ENCODE results near the gene STK11. TPM values are rescaled to one million over a fixed set of nuclear protein-coding genes. Genes with fewer than 3 reads are reported as not detected.
A peak's percentile ranks its signal among the peaks of the same experiment; 100 is the strongest.

The STK11 gene
- total and polyA plus RNA-seq, 2 experiments from 2014 or later = 19.4 to 96.5 TPM

DNA sequence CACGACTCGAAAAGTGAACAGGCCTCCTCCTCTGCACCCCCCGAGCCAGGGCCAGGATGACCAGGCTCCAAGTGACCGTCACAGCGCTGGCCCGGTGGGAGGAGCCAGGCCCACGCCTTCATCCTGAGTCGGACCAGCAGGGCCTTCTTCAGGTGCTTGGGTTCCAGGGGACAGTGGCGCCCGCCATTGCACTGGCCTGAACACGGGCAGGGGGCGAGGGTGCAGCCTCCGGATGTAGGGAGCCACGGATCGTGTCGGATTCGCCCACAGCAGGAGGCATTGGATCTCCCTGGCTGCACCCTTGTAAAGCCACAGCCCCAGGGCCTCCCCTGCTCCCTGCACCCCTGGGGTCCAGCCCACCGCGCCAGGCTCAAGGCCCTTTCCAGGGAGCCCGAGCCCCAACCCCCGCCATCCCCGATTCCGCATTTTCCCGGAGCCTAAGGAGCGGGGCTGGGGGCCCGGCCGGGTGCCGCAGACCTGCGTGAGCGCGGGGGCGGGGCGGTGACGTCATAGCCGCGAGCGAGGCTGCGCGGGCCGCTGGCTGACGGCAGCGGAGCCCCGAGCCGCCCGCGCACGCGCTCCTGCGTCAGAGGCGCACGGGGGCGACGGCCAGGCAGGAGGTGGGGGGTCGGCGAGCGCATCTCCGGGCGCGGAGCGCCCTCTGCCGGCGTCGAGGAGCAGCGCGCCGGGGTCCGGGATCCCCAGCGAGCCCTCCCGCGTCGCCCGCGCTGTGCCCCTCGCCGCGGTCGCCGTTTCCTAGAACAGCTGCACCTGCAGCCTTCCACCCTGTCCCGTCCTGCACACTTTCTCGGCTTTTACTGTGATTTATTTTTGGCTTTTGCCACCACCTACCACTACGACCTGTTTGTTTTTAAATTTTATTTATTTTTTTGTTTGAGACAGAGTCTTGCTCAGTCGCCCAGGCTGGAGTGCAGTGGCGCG is 34.5 kb downstream of the STK11 start:
- Mint-ChIP-seq H3K27me3 (ENCODE audit: insufficient read depth, low read depth, poor library complexity) (peaks cover 11% of the 10 kb centered on the region), H3K27ac (no peak overlapping the region), H3K9me3 (no peaks in the 10 kb centered on the region; the same call in 2 of the 3 replicates), H3K4me1 (peaks cover 20% of the 10 kb centered on the region), H3K4me3 (peak overlapping the region; percentile 86), H3K36me3 (ENCODE audit: low read depth) (no peaks in the 10 kb centered on the region; the same call in 2 of the 3 replicates)
- Histone ChIP-seq H3F3A (replicated peaks; ENCODE audit: low read depth) (peaks cover 37% of the 10 kb centered on the region), H3K36me3 (ENCODE audit: insufficient read depth) (no peaks in the 10 kb centered on the region), H2AFZ (no peak overlapping the region), H3K9me2 (ENCODE audit: insufficient read depth) (no peaks in the 10 kb centered on the region), H3K79me2 (replicated peaks; ENCODE audit: insufficient read depth) (peaks cover 7% of the 10 kb centered on the region), H3K4me3 (peak overlapping the region; percentile 95), H3K27me3 (ENCODE audit: insufficient read depth) (no peaks in the 10 kb centered on the region), H3K4me1 (ENCODE audit: insufficient read depth) (peaks cover 15% of the 10 kb centered on the region; the same call in 1 of the 2 replicates), H3K4me2 (peak overlapping the region; percentile 89), H3K27ac (ENCODE audit: low read depth) (no peak overlapping the region), H4K20me1 (replicated peaks; ENCODE audit: insufficient read depth) (peaks cover 3% of the 10 kb centered on the region; the same call in 1 of the 2 replicates)
- DNase-seq (ENCODE audit: low spot score) = peak; percentile 94
- TF ChIP-seq, protein P1, sequence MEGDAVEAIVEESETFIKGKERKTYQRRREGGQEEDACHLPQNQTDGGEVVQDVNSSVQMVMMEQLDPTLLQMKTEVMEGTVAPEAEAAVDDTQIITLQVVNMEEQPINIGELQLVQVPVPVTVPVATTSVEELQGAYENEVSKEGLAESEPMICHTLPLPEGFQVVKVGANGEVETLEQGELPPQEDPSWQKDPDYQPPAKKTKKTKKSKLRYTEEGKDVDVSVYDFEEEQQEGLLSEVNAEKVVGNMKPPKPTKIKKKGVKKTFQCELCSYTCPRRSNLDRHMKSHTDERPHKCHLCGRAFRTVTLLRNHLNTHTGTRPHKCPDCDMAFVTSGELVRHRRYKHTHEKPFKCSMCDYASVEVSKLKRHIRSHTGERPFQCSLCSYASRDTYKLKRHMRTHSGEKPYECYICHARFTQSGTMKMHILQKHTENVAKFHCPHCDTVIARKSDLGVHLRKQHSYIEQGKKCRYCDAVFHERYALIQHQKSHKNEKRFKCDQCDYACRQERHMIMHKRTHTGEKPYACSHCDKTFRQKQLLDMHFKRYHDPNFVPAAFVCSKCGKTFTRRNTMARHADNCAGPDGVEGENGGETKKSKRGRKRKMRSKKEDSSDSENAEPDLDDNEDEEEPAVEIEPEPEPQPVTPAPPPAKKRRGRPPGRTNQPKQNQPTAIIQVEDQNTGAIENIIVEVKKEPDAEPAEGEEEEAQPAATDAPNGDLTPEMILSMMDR (conservative IDR thresholded peaks at IDR 0.05; ENCODE audit: low read depth in 2 of 2) = peak; percentile 36 to 78
- TF ChIP-seq POLR2AphosphoS5 (IDR thresholded peaks at IDR 0.05; ENCODE audit: low read depth) (0 out of 2 replicates have a peak, but pooled peaks have one; percentile 42), NANOG (IDR thresholded peaks at IDR 0.05; ENCODE audit: borderline replicate concordance) (no peak), CREB1 (CRISPR knock-in tag; IDR thresholded peaks at IDR 0.05; ENCODE audit: low read depth) (peak; percentile 99)
- ATAC-seq = peak; percentile 16

DNA sequence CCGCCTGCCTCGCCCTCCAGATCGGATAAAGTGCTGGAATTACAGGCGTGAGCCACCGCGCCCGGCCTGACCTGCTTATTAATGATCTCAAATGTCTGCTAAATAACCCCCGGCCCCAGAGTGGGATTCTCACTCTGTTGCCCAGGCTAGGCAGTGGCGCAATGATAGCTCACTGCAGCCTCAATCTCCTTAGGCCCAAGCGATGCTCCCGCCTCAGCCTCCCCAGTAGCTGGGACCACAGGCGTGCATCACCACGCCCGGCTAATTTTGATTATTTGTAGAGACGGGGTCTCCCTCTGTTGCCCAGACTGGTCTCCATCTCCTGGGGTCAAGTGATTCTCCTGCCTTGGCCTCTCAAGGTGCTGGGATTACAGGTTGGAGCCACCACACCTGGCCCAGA is 35.3 kb downstream of the STK11 start:
- H3K4me3 Mint-ChIP-seq = peak overlapping the region; percentile 86
- H3K4me1 ChIP-seq (ENCODE audit: insufficient read depth) = peaks cover 15% of the 10 kb centered on the region; the same call in 1 of the 2 replicates
- H3K27ac Mint-ChIP-seq = no peak overlapping the region
- H3K4me2 ChIP-seq = peak overlapping the region; percentile 89
- peaks cover 3% of the 10 kb centered on the region; the same call in 1 of the 2 replicates for H4K20me1 ChIP-seq (replicated peaks; ENCODE audit: insufficient read depth)
- H3K4me1 Mint-ChIP-seq = peaks cover 20% of the 10 kb centered on the region
- no peaks in the 10 kb centered on the region; the same call in 2 of the 3 replicates for H3K9me3 Mint-ChIP-seq
- no peaks in the 10 kb centered on the region; the same call in 2 of the 3 replicates for H3K36me3 Mint-ChIP-seq (ENCODE audit: low read depth)
- ATAC-seq = no peak
- H3K36me3 ChIP-seq (ENCODE audit: insufficient read depth) = no peaks in the 10 kb centered on the region
- peaks cover 7% of the 10 kb centered on the region for H3K79me2 ChIP-seq (replicated peaks; ENCODE audit: insufficient read depth)
- H3K27me3 Mint-ChIP-seq (ENCODE audit: insufficient read depth, low read depth, poor library complexity) = peaks cover 11% of the 10 kb centered on the region
- H3K27me3 ChIP-seq (ENCODE audit: insufficient read depth) = no peaks in the 10 kb centered on the region
- no peaks in the 10 kb centered on the region for H3K9me2 ChIP-seq (ENCODE audit: insufficient read depth)
- no peak for DNase-seq (ENCODE audit: low spot score)
- H3F3A ChIP-seq (replicated peaks; ENCODE audit: low read depth) = peaks cover 37% of the 10 kb centered on the region
- H3K4me3 ChIP-seq = peak overlapping the region; percentile 95
- peak overlapping the region; percentile 74; the same call in 1 of the 2 replicates for H2AFZ ChIP-seq
- no peak overlapping the region for H3K27ac ChIP-seq (ENCODE audit: low read depth)
- TF ChIP-seq NANOG (IDR thresholded peaks at IDR 0.05; ENCODE audit: borderline replicate concordance) (no peak), STAT1 (IDR thresholded peaks at IDR 0.05; ENCODE audit: unreplicated experiment) (no peak), EZH2 (IDR thresholded peaks at IDR 0.05; ENCODE audit: low read depth, unreplicated experiment) (no peak)
- TF ChIP-seq, protein P2, sequence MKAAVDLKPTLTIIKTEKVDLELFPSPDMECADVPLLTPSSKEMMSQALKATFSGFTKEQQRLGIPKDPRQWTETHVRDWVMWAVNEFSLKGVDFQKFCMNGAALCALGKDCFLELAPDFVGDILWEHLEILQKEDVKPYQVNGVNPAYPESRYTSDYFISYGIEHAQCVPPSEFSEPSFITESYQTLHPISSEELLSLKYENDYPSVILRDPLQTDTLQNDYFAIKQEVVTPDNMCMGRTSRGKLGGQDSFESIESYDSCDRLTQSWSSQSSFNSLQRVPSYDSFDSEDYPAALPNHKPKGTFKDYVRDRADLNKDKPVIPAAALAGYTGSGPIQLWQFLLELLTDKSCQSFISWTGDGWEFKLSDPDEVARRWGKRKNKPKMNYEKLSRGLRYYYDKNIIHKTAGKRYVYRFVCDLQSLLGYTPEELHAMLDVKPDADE (IDR thresholded peaks at IDR 0.05) = no peak
- TF ChIP-seq, protein P1 (conservative IDR thresholded peaks at IDR 0.05; ENCODE audit: low read depth in 2 of 2) = no peak

Data from GM23338 (cell line).